HG03060 (cell line): ENCODE measurements around the gene BATF3.
"Not testable (repeated sequence)": the region's sequence is repeated elsewhere in the genome, so short reads cannot be mapped to it uniquely, and the experiment has no call there.

Experiments used
- ATAC-seq: cut with Tn5 transposase; IDR thresholded peaks from one replicate; pipeline ENCODE4 v1.9.1; 2021; ENCODE audit warnings: low read depth, moderate number of reproducible peaks; ENCODE audit not compliant: unreplicated experiment

The BATF3 gene, protein sequence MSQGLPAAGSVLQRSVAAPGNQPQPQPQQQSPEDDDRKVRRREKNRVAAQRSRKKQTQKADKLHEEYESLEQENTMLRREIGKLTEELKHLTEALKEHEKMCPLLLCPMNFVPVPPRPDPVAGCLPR

DNA sequence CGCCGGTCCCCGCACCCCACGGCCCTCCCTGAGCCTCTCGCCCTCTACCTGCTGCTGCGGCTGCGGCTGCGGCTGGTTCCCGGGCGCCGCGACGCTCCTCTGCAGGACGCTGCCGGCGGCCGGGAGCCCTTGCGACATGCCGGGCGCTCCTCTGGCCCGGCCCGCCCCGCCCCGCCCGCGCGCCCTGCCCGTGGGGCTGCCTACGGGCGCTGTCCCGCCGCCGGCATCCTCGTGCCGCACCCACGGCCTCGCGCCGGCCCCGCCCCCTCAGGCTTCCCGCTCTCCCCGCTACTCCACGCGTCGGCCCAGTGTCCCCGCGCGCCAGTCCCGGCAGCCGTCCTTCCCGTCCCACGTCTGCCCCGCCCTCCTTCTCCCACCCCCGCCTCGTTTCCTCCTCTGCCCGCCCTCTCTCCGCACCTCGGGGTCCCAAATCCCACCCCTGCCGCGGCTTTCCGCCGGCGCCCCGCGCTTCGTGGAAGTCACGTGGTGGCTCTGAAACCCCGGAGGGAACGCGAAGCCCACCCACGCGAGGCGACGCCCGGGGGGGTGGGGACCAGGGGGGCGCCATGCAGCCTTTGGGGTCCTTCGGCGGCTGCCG lies at the start of gene BATF3:
Gene BATF3, minus strand, starts transcription at position 216 of the 598 bp plus-strand sequence. Its CDS starts 78 bp downstream, at position 138.
- ATAC-seq: no peak

DNA sequence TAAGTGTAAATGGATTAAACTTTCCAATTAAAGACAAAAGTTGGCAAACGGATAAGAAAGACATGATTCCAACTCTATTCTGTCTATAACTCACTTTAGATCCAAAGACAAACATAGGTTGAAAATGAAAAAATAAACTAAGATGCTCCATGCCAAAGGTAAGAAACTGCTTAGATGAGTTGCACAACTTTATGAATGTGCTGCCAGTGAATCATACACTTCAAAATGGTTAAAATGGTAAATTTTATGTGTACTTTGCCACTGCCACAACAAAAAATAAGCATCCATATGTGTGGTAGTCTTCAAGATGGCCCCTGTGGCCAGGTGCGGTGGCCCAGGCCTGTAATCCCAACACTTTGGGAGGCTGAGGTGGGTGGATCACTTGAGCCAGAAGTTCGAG lies 46.9 kb upstream of the BATF3 start:
- no peak for ATAC-seq

DNA sequence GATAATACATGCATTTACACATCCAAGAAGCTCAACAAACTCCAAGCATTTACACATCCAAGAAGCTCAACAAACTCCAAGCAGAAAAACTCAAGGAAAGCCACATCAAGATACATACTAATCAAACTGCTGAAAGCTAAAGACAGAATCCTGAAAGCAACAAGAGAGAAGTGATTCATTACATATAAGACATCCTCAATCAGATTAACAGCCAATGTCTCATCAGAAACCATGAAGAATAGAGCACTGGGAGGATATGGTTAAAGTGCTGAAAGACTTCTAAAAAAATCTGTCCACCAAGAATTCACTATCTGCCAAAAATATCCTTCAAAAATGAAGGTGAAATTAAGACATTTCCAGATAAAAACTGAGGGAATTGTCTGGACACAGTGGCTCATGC lies 45.7 kb upstream of the BATF3 start:
- no peak for ATAC-seq

DNA sequence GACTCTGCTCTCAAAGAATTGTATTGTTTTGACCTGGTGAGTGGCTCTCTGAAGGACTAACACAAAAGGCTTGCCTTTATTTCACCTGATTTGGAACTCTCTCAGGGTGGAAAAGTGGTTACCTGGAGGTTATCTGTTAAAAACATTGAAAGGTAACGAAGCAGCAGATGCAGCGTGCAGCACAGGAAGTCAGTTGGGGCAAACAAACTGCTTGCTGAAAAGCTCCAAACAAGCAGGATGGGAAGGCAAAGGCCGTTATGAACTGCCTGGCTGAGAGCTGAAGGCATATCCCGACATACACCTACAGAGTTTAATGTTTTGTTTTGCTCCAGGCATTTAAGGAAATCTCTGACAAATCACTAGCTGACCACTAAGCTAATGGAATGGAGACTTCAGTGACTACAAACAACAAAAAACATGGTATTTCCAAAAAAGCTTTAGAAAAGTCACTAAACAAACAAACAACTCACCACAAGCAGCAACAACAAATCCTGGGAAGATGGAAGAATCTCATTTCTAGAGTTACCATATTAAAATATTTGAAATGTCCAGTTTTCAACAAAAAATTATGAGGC lies 44.3 kb upstream of the BATF3 start:
- ATAC-seq: no peak

DNA sequence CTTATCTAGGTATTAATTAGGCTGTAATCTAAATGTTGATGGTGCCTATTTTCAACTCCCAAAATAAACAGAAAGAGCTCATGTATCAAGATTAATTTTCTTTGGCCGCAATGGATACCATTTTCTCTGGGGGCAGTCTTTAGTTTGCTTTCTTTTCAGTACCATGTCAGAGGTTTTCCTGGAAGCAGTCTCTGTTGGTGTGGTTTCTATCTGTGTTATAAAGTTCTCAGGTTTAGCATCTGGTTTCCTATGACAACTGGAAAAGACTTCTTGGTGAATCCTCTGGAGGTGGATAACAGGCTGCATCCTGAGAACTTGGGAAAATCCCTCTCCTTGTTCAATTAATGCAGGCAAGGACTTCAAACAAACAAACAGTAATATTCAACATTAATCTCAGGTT lies 38.7 kb upstream of the BATF3 start:
- ATAC-seq: no peak

DNA sequence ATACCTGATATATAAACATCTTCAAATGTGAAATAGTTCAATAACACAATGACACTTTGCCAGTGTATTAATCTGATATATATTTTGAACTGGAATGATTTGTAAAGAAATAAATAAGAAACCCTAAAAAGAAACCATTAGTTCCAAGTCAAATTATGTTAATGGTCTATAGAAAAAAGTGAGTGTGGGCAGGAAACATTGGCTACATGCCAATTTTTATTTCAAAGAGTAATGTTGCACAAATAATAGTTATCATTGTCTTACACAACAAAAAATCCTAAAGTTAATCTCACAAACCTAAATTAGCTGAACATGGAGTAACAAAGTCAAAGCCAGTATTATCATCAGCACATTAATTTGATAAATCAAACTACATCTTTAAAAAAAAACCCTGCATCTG lies 37.9 kb upstream of the BATF3 start:
- no peak for ATAC-seq

DNA sequence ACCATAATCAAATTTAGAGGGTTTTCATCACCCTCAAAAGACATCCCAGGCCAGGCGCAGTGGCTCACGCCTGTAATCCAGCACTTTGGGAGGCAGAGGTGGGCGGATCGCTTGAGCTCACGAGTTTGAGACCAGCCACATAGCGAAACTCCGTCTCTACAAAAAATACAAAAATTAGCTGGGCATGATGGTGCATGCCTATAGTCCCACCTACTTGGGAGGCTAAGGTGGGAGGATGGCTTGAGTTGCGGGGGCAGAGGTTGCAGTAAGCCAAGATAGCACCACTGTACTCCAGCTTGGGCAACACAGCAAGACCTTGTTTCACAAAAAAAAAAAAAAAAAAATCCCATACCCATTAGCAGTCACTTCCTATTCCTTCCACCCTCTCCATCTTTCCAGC lies 33.5 kb upstream of the BATF3 start:
- no peak for ATAC-seq

DNA sequence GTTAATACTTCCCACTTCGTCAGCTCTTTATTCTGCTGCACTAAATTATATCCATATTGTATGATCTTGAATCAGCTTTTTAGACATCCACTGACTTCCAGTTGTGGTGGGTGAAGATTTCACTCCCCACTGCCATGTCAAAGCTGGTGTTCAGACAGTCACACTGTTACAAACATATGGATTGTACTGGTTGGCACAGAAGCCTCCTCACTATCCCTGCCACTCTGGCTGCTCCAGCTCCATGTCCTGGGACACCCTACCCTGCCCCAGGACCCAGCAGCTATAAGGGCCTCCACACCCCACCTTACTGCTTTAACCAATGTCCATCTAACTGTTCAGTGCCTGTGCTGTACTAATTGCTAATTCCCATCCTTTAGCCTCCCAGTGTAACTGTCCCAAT lies 32.0 kb upstream of the BATF3 start:
- no peak for ATAC-seq

DNA sequence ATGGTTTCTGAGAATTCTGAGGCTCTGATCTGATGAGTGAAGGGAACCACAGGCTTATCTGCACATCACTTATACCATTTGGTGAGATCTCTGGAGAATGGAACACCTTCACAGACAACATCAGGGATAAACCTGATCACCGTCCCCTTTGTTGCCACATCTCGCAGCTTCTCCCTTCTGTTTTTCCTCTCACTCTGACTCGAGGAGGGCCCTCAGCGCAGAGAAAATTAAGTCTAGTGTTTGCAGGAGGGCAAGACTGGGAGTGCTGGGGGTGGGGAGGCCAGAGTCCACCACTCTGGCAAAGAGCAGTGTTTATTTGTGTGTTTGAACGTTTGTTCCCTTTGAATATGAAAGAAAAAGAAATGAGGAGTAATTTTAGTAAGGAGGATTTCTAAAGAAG lies 29.0 kb upstream of the BATF3 start:
- no peak for ATAC-seq

DNA sequence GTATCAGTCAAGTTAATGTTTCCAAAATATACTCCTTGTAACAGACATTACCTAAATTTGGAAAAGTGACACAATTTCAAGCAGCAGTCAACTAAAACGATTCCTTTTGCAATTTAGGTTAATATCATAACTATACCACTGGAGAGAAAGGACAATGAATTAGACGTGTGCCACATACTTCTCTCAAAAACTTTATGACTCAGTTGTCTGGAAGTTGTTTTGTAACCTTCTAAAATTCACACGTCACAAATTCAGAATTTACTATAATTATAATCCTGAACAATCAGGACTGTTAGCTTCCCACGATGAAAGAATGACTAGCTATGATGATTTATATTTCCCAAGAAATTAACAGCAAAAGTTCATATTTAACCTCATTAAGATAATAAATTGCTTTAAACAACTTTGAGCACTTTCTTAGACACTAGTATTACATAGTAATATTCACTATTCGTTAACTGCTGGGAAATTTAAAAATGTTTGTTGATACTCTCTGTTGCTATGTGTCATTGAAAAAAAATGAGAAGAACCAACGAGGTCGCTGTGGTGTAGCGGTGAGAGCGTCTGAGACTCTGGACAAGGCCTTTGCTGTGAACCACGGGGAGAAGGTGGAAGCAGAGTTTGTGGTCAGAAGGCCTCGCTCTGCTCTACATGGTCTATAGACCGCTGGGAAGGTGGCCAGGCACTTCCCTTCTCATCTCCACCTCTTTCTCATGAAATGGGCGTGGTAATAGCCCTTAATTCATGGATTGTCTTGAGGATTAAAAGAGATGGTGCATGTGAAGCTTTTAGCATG lies 27.9 kb upstream of the BATF3 start:
- no peak for ATAC-seq

DNA sequence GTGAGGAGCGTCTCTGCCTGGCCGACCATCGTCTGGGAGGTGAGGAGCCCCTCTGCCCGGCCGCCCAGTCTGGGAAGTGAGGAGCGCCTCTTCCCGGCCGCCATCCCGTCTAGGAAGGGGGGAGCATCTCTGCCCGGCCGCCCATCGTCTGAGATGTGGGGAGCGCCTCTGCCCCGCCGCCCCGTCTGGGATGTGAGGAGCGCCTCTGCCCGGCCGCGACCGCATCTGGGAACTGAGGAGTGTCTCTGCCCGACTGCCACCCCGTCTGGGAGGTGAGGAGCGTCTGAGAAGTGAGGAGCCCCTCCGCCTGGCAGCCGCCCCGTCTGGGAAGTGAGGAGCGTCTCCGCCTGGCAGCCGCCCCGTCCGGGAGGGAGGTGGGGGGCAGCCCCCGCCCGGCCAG lies 25.0 kb upstream of the BATF3 start:
- not testable (repeated sequence) for ATAC-seq

DNA sequence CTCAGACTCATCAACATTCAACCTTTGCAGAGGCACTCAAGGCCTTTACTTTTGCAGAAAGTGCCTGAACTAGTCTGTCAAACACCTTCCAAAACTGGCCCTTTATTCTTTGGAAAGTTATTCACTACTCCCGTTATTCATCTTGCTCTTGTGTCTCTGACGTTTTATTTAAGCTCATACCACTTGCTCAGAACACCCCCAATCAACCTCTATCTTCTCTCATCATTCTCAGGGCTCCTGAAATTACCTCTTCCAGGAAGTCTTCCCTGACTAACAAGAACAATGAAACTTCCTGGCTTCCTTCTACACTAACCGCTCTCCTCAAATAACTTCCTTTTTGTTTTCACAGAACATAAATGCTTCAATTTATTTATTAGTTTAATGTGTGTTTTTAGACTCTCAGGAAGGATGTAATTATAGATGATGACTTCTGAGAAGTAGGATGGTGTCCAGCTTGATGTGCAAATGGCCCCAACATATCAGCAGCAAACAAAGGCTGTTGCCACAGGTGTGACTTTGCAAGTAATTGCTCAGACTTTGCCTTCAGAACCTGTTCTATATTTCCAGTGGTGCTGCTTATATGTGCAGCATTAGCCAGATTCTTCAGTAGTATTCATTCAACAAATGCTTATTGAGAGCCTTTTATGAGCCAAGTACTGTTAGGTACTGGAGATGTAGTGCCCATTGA lies 22.8 kb upstream of the BATF3 start:
- no peak for ATAC-seq

DNA sequence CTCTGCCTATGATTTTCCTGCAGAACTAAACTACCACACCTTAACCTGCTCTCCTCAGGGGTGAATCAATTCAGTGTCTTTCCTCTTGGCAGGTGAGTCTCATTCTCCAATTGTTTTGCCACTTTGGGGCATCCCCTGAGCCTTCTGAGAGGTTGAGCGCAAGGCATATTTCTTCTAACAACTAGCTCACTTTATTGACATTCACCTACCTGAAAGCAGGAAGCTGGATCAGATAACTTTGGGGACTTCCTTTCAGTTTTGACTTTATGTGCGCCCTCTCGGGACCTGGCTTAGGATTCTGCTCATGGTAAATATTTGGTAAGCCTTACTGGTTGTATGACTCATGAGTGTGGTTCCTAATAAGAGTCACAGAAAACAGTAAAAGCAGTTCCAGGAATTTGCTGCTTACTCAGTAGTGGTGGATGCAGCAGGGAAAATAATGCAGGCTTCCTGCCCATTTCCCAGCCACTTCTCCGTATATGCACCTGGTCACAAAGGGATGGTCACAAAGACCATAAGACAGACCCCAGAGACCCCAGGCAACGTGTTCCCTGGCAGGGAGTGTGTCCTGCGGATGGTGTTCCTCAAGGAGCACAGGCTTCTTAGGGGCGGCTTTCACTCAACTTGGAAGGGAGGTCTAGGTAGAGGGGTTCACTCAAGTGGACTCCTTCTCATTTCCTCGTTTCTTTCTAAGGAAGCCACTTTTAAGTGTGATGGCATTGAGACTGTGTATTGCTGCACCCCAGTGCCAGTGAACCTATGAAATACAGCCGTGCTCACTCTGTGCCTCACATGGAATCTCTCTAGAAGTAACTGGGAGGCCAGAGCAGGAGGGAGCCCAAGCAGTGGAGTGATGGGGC lies 22.0 kb upstream of the BATF3 start:
- ATAC-seq: no peak

DNA sequence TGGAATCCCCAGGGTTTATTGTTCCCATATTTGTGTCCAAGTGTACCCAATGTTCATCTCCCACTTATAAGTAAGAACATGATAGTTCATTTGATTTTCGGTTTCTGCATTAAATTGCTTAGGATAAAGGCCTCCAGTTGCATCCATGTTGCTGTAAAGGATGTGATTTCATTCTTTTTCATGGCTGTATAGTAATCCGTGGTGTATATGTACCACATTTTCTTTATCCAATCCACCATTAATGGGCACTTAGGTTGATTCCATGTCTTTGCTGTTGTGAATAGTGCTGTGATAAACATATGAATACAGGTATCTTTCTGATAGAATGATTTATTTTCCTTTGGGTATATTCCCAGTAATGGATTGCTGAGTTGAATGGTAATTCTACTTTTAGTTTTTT lies 20.0 kb upstream of the BATF3 start:
- no peak for ATAC-seq

DNA sequence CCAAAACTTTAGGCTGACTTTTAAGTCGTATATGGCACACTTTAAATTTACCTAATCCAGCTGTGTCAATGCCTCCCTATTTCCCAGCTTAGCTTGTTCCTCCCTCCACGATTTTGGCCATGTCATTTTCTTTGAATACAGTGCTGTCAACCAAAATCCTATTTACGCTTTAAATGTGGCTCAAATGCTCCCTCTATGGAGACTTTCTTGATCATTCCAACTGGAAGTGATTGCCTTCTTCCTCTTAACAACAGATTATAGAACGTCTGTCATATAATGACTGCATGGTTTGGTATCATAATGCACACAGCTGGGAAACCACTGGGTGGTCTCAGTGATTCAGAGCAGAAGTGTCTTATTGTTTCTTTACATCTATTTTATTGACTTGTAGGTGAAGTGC lies 18.9 kb upstream of the BATF3 start:
- ATAC-seq: no peak

DNA sequence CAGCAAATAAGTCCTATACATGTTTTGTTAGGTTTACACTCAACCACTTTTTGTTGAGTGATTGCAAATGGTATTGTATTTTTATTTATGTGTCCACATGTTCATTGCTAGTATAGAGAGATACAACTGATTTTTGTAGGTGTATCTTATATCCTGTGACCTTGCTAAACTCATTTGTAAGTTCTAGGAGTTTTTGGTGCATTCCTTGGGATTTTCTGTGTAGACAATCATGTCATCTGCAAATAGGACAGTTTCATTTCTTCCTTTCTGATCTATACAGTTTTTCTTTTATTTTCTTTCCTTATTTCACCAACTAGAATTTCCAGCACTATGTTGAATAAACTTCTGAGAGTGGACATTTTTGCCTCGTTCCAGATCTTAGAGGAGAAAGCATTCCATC lies 16.5 kb upstream of the BATF3 start:
- ATAC-seq: no peak

DNA sequence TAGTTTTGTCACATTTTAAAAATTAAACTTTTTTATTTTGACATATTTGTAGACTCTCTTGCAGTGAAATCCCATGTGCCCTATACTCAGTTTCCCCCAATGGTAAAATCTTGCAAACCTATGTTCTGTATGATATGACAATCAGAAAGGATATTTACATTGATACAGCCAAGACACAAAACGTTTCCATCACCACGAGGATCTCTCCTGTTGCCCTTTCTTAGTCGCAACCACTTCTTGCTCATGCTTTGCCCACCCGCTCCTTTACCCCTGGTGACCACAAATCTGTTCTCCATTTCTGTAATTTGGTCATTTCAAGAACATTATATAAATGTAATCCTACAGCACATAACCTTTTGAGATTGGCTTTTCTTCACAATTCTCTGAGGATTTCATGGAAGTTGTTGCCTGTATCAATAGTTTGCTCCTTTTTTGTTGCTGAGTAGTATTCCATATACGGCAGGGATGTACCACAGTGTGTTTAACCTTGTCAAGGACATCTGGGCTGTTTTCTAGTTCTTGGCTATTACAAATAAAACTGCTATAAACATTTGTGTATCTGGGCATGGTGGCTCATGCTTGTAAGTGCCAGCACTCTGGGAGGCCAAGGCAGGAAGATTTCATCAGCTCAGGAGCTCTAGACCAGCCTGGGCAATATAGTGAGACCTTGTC lies 14.0 kb upstream of the BATF3 start:
- no peak for ATAC-seq

DNA sequence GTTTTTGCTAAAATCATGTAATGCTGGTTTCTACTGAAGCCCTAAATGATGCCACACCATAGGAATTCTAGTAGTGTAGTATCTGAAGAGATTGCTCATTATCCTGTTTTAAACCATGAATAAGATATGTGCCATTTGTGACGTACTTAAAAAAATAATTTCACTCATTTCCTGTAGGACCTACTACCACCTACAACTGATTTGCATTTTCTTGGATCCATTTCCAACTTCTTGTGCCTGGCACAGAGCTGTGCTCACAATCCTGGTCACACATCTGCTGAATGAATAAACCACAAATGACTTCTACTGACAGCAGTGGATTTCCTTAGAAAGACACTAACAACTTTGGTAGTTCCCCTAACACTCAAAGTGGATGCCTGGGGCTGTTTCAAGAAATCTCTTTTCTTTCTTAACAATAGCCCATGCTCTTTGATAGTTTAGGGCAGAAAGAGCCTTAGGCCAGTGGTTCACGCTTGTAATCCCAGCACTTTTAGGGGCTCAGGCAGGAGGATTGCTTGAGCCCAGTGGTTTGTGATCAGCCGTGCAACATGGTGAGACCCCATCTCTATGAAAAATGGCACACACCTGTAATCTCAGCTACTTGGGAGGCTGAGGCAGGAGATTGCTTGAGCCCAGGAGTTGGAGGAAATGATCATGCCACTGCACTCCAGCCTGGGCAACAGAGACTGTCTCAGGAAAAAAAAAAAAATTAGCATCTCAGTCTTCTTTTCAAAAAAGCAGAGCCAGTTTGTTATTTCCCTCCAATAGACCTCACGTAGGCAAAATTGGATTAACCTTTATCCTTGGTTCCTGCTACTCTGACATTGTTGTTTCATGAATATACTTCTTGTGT lies 13.0 kb upstream of the BATF3 start:
- no peak for ATAC-seq

DNA sequence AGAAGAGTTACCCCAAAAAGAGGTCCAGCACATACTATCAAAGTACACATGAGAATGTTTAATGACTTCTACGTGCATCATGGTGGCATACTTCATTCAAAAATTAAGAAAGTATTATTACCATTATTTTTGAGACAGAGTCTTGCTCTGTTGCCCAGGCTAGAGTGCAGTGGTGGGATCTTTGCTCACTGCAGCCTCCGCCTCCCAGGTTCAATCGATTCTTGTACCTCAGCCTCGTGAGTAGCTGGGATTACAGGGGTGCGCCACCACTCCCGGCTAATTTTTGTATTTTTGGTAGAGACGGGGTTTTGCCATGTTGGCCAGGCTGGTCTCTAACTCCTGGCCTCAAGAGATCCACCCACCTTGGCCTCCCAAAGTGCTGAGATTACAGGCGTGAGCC lies 12.3 kb upstream of the BATF3 start:
- ATAC-seq: not testable (repeated sequence)
